Cardiac muscle cell (in vitro differentiated cells and primary cell): Measurements from ENCODE around the gene FKBP3. TPM values are rescaled to one million over a fixed set of nuclear protein-coding genes. Genes with fewer than 3 reads are reported as not detected.

ENCODE experiments used
- DNase-seq, 2 donors: peaks; one replicate each; pipeline versions ENCODE4 v3.0.0 to v3.0.0-alpha.2; 2010 to 2017; ENCODE audit warnings: low read depth in 1 of 2, low spot score in 1 of 2
- H3K27ac ChIP-seq: fragments of 200-600 bp; sonication (generic); 2 replicates; pipeline ENCODE4 v1.5.1; 2016
- H3K27me3 ChIP-seq: fragments of 200-600 bp; sonication (generic); 2 replicates; pipeline ENCODE4 v1.6.0; 2016; ENCODE audit warnings: control low read depth
- H3K36me3 ChIP-seq: fragments of 200-600 bp; sonication (generic); 2 replicates; pipeline ENCODE4 v1.5.1; 2016; ENCODE audit warnings: control low read depth
- H3K4me1 ChIP-seq: fragments of 200-600 bp; sonication (generic); 2 replicates; pipeline ENCODE4 v1.8.1; 2017; ENCODE audit warnings: low read depth, mild to moderate bottlenecking, mixed run types
- H3K4me3 ChIP-seq: fragments of 200-600 bp; sonication (generic); 2 replicates; pipeline ENCODE4 v1.5.1; 2016; ENCODE audit warnings: mild to moderate bottlenecking
- H3K9me3 ChIP-seq: fragments of 200-600 bp; sonication (generic); 2 replicates; pipeline ENCODE4 v1.5.1; 2017; ENCODE audit warnings: low read depth, mild to moderate bottlenecking, control low read depth
- CTCF ChIP-seq: IDR thresholded peaks from 2 replicates; pipeline ENCODE4 v1.5.1; 2012; ENCODE audit warnings: low read depth, mild to moderate bottlenecking, low read length
- polyA plus RNA-seq: library from polyadenylated mRNA; unstranded; fragments of >200 nt; fragmentation: Nextera tagmentation; extraction: Ambion mirVana; gene quantifications from 2 replicates; pipeline ENCODE4 v1.2.1, GENCODE V29; 2016
- total RNA-seq: library from RNA; depleted of rRNA; stranded (reverse); fragments of >200 nt; gene quantifications from 2 replicates; pipeline ENCODE4 v1.2.3, GENCODE V29; 2016

FKBP3 gene
- total and polyA plus RNA-seq, 2 experiments from 2014 or later = 54.0 to 298 TPM

- Histone ChIP-seq H3K27me3 (no peaks in the 10 kb centered on the region), H3K9me3 (no peaks in the 10 kb centered on the region), H3K27ac (peak overlapping the region; percentile 52), H3K36me3 (peaks cover 78% of the 10 kb centered on the region), H3K4me3 (no peak overlapping the region), H3K4me1 (no peaks in the 10 kb centered on the region)
- no peak for DNase-seq
- TF ChIP-seq CTCF = no peak
Measured at GRCh38 chr14:45114327-45114726, 20.0 kb downstream of the FKBP3 start.

- TF ChIP-seq CTCF = no peak
- H3K4me1 ChIP-seq = no peaks in the 10 kb centered on the region
- peak overlapping the region; percentile 8 for H3K27ac ChIP-seq
- H3K27me3 ChIP-seq = no peaks in the 10 kb centered on the region
- DNase-seq = peak in 1 of 2 donors; percentile 21
- H3K36me3 ChIP-seq = peaks cover 79% of the 10 kb centered on the region
- H3K4me3 ChIP-seq = no peak overlapping the region
- no peaks in the 10 kb centered on the region for H3K9me3 ChIP-seq
Measured at GRCh38 chr14:45112896-45113781, 21.1 kb downstream of the FKBP3 start.

DNA sequence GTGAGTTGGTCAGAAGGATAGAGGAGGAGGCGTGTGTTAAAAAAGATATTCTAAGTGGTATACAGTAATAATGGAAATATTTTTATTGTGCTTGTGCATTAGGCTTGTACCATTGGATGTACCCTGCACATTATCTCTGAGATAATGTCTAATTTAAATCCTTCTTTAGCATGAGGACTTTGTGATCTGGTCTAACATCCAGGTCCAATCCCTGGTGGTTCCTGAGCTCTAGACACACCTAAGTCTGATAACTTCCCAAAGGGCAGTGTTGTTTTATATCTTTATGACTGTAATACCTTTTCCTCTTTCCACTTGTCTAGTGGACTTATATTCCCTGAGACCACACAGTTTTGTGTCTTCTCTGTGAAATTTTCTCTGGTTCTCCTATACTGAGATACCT, 29.7 kb downstream of the FKBP3 start:
- Histone ChIP-seq H3K4me1 (peaks cover 6% of the 10 kb centered on the region), H3K27me3 (no peaks in the 10 kb centered on the region), H3K4me3 (no peak overlapping the region), H3K36me3 (peaks cover 55% of the 10 kb centered on the region), H3K27ac (no peak overlapping the region), H3K9me3 (no peaks in the 10 kb centered on the region)
- no peak for DNase-seq
- TF ChIP-seq CTCF = no peak

- no peak for TF ChIP-seq CTCF
- no peak for DNase-seq
- Histone ChIP-seq H3K27me3 (no peaks in the 10 kb centered on the region), H3K9me3 (no peaks in the 10 kb centered on the region), H3K27ac (no peak overlapping the region), H3K4me1 (peaks cover 6% of the 10 kb centered on the region), H3K4me3 (no peak overlapping the region), H3K36me3 (peaks cover 52% of the 10 kb centered on the region)
Measured at GRCh38 chr14:45103806-45104205, 30.5 kb downstream of the FKBP3 start.

- Histone ChIP-seq H3K27me3 (no peaks in the 10 kb centered on the region), H3K36me3 (peaks cover 25% of the 10 kb centered on the region)
- DNase-seq = no peak
Measured at GRCh38 chr14:45096218-45096617, 38.1 kb downstream of the FKBP3 start.

More at GRCh38 chr14:45096218-45096617, 38.1 kb downstream of the FKBP3 start:
- no peak for TF ChIP-seq CTCF
- H3K27ac ChIP-seq = no peak overlapping the region
- H3K4me1 ChIP-seq = peaks cover 3% of the 10 kb centered on the region
- H3K9me3 ChIP-seq = no peaks in the 10 kb centered on the region
- H3K4me3 ChIP-seq = no peak overlapping the region
